ENCODE results near the gene SLC25A26. TPM values are rescaled to one million over a fixed set of nuclear protein-coding genes. Genes with fewer than 3 reads are reported as not detected.

Gene SLC25A26
- polyA plus RNA-seq, 1 donor = 22.1 TPM

DNA sequence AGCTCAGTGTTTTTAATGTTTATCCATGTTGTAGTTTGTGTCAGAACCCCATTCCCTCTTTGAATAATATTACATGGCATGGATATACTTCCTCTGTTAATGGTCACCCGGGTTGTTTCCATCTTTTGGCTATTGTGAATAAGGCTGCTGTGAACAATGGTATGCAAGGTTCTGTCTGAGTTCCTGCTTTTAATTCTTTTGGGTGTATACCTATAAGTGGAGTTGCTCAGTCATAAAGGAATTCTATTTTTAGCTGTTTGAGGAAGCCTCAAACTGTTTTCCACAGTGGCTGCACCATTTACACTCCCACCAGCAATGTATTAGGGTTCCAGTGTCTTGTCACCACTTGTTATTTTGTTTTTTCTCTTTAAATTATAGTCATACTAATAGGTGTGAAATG lies 99.6 kb downstream of the SLC25A26 start:
- no peak for DNase-seq

DNA sequence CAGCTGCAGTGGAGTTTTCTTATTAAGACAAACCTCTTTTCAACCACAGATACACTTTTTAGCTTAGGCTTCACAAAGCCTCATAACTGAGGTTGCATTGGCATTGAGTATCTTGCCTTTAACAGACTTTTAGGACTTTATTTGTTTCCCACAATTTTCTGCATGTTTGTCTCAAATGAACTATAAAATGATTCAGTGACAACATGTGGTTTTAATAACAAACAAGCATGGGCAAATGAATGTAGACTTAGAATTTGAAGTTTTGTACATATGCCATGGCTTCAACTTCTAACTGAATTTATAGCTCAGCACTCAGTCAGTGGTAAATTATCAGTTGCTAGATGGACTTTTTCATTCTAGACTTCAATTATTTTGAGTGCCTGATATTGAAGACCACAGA lies 101.6 kb downstream of the SLC25A26 start:
- no peak for DNase-seq

DNA sequence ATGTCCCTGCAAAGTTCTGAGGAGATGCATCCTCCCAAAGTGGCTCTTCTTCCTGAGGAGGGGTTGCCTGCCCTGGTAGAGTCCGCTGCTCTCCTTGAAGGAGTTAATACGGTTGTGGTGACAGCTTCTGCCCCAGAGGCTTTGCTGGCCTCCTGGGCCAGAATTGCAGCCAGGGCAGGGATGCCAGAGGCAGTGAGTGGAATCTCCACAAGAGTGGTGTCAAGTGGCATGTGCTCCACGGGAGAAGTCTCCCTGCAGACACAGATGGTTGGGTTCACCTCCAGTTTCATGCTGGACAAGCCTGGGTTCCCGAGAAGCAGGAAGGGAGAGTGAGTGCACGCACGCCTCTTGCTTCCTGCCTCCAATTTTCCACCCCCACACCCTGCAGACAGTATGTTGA lies 105.5 kb downstream of the SLC25A26 start:
- no peak for DNase-seq

DNA sequence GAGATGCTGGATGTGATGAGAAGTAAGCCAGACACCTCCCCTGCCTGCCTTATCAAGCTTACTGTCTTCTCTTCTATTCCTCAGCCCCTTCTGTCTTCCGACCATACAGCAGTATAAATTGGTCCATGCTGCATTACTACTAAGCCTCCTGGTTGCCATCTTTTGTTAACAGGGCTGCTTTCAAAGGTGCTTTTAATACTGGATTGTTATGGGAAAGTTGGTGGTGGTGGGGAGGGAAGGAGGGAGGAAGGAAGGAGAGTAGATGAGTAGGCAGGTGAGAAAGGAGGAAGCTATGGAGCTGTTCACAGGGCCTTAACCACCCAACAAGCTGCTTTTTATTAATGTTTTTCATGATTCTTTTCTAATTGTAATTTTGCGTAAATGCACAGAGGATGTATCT lies 114.9 kb downstream of the SLC25A26 start:
- no peak for DNase-seq

DNA sequence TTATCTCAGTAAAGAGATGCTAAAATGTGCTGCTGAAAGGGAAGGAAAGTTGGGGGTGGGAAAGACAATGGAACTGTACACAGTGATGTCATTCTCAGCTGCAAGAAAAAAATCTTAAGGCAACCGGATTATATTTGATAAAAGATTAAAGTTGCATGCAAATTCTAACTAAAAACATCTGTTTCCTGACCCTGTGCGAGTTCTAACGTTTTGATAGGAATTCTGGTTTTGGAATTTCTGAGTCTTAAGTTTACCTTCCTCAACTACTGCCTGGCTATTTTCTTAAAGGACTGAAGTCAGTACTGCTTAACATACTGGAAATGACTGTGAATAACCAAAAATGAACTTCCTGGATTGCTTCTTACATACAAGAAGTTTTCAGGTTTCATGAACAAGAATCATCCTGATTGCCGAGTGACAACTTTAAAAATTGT lies 115.5 kb downstream of the SLC25A26 start:
- DNase-seq = no peak

DNA sequence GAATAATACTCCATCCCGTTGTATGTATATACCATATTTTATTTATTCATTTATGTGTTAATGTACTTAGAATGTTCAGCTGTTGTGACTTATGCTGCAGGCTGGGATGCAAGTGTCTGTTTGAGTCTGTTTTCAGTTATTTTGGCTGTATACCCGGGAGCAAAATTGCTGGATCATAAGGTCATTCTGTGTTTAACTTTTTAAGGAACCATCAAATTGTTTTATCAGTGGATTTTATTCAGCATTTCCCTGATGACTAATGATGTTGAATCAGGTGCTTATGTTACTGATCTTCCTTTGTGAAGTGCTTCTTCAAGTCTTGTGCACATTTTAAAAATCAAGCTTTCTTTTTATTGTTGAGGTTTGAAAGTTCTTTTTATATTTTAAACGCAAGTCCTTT lies 118.1 kb downstream of the SLC25A26 start:
- no peak for DNase-seq

DNA sequence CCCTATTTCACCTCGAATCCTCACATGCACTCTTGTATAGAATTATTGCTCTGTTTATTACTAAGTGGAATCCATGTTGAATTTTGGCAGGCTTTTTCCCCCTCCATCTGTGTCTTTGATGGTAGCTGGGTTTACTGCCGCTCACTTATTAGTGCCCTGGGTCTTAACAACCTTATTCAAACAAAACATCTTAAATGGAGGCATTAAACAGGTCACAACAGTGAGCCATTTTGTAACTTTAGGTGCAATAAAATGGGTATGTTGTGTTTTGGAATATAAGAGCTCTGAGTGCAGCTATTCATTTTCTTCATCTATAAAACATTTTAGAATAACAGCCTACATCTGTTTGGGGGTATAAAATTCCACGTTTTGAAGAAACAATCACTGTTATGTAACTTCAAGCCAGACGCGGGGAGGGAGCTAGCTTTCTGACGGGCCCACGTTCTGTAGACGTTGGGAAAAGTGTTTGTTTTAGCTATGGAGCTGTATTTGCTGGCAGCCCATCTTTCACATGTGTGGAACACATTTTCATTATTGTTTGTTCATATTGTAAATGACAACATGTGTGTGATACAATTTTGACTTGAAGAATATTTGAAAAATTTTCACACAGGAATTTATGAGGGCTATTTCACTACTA lies 122.0 kb downstream of the SLC25A26 start:
- no peak for DNase-seq

DNA sequence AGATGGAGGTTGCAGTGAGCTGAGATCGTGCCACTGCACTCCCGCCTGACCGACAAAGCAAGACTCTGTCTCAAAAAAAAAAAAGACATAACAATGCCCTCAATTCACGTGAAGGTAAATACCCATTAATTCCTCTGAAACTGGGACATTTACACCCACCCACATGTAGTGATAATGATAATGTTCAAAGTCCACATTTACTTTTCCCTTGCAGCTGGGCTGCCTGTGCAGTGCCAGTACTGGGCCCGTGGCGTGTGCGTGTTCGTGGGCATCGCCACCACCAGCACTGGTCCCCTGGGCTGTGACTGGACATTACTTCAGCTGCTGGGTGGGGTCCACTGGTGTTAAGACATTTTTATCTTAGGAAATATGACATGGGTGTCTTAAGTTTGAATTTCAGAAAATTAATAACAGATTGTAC lies 123.6 kb downstream of the SLC25A26 start:
- no peak for DNase-seq

DNA sequence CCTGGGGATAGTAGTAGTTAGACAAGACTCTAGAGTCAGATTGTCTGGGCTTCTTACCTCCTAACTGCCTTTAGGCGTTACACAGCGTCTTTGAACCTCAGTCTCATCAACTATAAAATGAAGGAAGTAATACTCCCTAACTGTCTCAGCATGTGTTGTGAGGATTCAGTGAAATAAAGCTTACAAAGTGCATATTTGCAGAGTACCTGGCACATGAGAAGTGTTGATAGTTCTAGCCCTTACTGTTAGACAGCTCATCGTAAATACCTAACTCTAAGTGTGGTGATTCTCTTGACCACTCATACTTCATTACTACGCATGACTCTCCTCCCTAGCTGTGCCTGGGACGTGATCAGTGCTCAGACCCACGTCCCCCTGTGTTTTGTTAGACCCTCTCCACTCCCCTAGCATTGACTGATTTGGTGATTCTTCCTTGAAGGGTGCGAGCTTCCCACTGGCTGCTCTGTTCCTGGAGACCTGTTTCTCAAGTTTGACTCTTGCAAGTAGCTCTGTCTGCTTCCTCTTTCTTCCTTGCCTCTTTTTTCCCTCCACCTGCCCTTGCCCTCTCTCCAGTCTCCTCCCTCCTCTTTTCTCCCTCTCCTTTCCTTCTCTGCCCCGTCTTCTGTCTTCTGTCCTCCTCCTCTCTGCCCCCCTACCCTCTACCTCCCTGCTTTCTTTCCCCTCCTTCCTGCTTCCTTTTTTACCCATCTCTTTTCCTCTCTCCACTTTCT lies 124.2 kb downstream of the SLC25A26 start:
- no peak for DNase-seq

DNA sequence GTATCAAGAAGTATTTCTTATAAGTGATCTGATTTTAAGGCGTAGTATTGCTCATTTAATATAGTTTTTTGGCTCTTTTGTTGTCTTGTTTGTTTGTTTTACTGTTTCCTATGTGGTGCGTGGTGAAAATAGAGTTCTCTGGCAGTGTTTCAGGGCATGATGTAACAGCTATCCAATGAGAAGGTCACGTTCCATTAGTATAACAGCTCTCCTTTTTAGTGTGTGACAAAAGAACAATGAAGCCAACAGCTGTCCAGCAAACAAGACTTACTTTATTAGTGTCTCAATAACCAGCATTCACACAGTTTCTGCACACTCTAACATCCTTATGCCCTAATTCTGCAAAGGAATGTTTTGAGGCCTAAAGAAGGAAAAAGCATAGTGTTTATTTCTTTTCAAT lies 127.9 kb downstream of the SLC25A26 start:
- DNase-seq = no peak

DNA sequence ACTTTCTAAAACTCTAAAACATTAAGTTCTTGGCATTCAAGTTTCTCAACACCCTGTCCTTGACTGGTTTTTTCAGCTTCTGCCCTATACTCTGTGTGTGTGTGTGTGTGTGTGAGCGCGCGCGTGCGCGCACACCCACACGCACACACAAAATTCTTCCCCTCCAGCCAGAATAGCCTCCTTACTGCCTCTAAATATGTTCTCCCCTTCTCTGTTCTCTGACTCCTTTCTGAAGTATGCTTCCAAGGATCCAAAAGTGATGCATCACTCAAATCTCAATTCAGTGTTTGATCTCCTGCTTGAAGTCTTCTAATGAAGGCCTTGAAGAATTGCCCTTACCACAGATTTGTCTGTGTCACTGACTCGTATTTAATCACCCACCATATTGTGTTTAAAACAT lies 129.8 kb downstream of the SLC25A26 start:
- DNase-seq = no peak

DNA sequence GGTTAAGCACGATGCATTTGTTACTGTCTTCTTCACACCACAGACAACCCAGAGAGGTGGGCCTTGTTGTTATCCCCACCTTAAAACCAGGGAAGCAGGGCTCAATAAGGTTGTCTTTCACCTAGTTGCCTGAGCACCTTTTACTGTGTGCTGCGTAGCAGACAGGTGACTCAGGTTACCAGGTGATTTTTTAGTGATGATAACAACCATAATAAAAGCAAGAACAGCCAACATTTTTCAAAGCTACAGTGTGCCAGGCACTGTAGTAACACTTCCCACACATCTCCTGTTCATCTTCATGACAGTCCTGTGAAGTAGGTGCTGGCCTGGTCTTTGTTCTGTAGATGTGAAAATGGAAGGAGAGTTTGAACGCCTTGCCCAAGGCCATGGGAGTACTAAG lies 132.2 kb downstream of the SLC25A26 start:
- DNase-seq = no peak

DNA sequence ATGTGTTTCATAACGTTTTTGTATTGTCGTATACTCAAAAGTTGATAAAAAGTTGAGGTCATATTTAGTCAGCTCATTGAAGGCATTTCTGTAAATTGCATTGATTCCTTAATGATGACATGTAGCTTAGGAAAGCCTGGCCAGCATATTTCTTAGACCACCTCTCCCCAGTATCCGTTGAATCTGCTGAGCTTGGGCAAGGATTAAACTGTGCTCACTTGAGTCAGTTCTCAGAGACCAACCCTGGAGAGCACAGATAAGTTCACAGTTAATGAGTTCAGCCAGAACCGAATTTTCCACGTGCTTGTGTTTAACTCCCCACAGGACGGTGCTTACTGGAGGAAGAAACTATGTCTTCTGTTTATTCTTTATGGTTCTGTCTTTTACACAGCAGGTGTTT lies 132.7 kb downstream of the SLC25A26 start:
- no peak for DNase-seq

DNA sequence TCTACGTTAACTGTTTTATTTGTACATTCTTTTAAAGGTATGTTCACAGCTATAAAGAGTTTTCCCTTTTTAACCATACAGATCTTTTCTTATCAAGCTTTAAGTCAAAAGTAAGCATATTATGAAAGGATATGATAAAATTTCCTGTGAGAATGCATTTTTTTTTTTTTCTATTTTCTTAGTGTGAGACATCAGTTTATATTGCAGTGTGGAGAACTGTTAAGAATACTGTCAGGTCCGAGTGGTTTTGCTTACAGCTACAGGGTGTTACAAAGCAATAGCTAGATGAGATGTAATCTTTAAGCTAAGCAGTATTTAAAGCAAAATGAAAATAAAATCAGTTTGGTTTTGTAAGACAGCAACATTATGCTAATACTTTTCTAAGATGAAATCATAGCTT lies 133.2 kb downstream of the SLC25A26 start:
- no peak for DNase-seq

DNA sequence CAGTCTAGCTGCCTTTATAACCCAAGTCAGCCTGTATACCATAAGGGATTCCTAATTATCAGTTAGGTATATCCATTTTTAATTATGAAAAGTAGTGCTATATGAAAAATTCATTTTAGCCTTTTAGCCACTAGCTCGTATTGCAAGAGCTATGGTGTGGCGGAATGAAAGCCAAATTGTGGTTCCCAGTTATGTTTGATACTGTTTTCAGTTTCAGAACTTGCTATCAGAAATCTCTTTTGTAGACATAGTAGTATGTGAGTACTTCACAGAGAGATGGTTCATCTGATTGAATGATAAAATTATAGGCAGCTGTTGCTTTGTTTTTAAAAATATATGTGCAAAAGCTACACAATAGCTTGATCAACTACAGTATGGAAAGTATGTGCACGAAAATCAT lies 134.6 kb downstream of the SLC25A26 start:
- no peak for DNase-seq

DNA sequence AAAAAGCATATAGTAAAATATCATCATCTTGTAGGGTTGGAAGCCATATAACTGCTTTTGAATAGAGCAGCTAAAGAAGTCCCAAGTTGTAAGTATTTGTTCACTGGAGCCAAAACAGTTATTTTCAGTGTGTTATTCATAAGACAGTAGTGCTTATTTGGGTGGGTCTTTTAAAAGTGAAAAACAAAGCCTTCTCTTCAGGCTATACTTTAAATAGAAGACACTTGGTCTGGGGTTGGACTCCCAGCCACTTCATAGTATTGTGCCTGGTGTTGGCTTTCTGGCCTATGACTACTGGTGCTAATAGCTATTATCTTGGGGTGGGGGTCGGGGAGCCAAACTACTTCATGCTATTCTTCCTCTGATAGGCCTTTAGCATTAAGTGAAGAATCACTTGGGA lies 135.2 kb downstream of the SLC25A26 start:
- DNase-seq = no peak

DNA sequence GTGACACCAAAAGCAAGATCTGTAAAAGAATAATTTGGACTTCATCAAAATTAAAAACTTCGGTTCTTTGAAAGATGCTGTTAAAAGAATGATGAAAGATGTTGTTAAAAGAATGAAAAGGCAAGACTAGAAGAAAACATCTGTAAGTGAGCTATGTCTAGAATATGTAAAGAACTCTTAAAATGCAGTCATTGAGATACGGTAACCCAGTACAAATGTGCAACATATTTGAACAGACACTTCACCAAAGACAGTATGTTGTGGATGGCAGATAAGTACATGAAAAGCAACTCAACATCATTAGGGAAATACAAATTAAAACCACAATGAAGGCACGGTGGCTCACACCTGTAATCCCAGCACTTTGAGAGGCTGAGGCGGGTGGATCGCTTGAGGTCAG lies 140.6 kb downstream of the SLC25A26 start:
- DNase-seq = no peak

DNA sequence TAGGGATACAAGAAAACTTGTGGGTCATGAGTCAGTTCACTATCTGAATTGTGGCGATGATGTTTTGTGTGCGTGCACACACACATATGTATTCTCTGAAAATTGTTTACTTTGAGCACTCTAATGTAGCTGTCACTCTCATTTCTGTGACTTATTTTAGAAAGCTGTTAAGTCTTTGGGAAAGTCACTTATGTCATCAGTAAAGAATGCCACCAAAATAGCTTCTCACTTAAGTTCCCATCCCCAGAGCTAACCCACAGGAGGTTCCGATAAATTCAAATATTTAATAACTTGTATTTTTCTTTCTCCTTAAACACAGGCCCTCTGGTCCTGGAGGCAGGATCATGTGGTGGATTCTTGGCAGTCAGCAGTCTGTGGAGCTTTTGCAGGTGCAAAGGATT lies 141.7 kb downstream of the SLC25A26 start:
- no peak for DNase-seq

DNA sequence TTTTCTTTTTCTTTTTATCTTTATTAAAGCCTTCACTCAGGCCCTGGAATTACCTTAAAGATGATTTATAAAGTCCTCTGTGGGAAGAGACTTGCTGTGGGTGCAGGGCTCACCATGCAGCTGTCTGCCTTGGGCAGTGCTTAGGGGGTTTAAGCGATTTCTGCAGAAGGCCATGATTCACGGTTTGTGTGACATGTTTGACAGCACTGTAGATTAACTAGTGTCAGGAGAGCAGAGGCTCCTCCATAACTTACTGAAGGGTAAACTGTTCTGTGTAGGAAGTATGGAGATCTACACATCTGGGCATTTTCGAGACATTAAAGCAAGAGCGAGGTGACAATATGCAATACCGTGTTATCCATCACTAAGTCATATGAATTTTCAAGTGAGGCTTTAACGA lies 142.3 kb downstream of the SLC25A26 start:
- no peak for DNase-seq

DNA sequence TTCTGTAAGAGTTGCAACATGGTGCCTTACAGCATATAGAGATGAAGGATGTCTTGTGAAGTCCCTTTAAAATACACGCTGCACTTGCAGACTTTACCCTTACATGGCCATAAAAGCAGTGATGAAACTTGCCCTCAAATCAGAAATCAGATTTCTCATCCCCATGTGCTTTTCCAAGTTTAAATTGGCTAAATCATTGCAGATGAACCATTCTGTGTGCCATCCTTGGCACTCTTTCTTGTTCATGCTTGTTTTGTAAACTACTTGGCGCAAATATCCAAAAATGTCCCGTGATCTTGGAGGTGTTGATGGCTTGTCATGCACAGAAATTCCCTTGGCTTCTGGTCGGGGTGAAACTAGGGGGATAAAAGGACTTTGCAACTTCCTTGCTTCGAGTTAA lies 144.3 kb downstream of the SLC25A26 start:
- DNase-seq = no peak

DNA sequence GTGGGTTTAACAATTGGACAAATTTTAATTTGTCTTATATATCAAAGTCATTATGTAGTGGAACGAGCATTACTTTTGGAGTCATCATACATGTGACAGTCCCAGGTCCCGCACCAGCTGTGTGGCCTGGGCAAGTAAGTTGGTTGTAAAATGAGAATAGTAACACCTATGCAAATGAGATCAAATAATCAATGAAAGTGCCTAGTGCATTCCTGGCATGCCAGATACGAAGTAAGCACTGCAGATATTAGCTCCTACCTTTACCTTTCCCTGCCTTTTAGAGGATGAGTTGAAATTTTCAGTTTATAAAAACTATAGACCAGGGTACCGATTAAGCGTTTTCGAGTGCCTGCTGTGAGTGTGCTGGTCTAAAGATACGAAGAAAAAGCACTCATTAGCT lies 145.9 kb downstream of the SLC25A26 start:
- no peak for DNase-seq

DNA sequence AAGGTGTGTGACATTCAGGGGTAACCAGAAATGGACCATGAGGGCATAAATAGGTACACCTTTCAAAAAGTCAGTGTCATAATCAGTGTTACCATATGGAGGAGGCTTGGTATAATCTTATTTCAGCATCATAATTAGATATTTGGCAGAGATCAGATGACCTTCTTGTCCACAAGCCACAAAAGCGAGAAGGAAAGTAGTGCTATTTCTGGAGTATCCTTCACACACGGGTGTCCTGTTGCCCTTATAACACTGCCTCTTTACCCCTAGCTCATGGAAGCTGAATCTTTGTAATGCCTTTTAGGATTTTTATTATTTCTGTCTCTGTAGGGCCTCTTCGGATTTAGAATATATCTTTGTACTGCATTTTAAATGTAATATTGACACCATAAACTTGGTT lies 147.2 kb downstream of the SLC25A26 start:
- no peak for DNase-seq

DNA sequence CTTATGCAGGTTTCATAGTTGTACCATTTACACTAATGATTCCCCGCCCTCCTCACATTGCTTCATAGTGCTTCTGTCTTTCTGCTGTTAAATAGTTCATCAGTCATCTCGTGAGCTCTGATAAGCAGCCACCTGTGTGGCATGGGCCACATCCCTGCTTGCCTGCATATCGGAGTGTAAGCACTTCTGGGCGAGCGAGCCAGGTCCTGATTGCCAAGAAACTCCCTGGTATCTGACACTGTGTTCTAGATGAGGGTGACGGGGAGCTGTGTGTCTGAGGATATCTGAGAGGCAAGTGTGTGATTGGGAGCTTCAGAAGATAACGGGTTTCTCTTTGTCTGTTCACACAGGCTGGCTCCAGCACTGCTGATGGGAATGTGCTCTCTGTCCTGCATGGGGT lies 149.4 kb downstream of the SLC25A26 start:
- no peak for DNase-seq

DNA sequence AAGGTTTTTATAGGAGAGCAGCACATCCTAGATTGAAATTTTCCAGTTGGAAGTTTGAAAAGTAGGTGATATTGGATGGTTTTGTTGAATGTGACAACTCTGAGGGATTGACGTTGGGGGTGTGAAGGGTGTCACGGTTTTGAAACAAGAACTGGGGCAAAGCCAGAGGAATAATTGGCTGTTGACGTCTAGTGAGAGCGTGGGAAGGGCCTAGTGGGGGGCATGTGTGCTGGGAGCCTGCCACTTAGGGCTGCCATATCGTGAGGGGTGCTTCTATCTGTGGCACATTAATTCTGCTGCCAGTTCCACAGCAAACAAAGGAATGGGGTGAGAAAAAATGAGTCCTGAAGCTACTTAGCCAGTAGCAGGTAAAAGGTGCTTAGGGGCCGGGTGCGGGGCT lies 150.6 kb downstream of the SLC25A26 start:
- no peak for DNase-seq
